Neuronal stem cell (in vitro differentiated cells): ENCODE data around the gene RPS19.

Source experiments
- DNase-seq: peaks from one replicate; pipeline ENCODE4 v3.0.0-alpha.2; 2013; ENCODE audit warnings: low spot score
- H2AFZ ChIP-seq: one replicate; pipeline ENCODE4 v1.6.1; 2013; ENCODE audit warnings: mild to moderate bottlenecking, low read length, inconsistent platforms
- H2AK5ac ChIP-seq: 2 replicates; pipeline ENCODE4 v1.6.1; 2013; ENCODE audit warnings: low read depth, mild to moderate bottlenecking, inconsistent platforms, low read length, moderate library complexity, mixed read lengths
- H2BK120ac ChIP-seq: 2 replicates; pipeline ENCODE4 v1.6.1; 2013; ENCODE audit warnings: low read depth, mild to moderate bottlenecking, inconsistent platforms, low read length, moderate library complexity, mixed read lengths
- H2BK12ac ChIP-seq: one replicate; pipeline ENCODE4 v1.6.1; 2013; ENCODE audit warnings: low read length, inconsistent platforms
- H2BK15ac ChIP-seq: 2 replicates; pipeline ENCODE4 v1.6.1; 2013; ENCODE audit warnings: mild to moderate bottlenecking, low read length, inconsistent platforms, mixed read lengths
- H2BK5ac ChIP-seq: one replicate; pipeline ENCODE4 v1.6.1; 2013; ENCODE audit warnings: inconsistent platforms, mild to moderate bottlenecking, low read length, moderate library complexity
- H3K14ac ChIP-seq: one replicate; pipeline ENCODE4 v1.6.1; 2013; ENCODE audit warnings: low read length, inconsistent platforms
- H3K18ac ChIP-seq: 2 replicates; pipeline ENCODE4 v1.6.1; 2013; ENCODE audit warnings: low read length, inconsistent platforms
- H3K23ac ChIP-seq: 2 replicates; pipeline ENCODE4 v1.6.1; 2013; ENCODE audit warnings: low read depth, mild to moderate bottlenecking, mixed read lengths, low read length, inconsistent platforms; ENCODE audit not compliant: poor library complexity
- H3K27ac ChIP-seq: replicated peaks from 3 replicates; pipeline ENCODE4 v1.5.1; 2013; ENCODE audit warnings: low read length, inconsistent platforms
- H3K27me3 ChIP-seq, 3 experiments: 2 replicates each; pipeline ENCODE4 v1.6.1; 2013; ENCODE audit warnings: low read length in 3 of 3, mild to moderate bottlenecking in 2 of 3, inconsistent platforms in 1 of 3, low read depth in 1 of 3, mixed read lengths in 1 of 3, moderate library complexity in 1 of 3; ENCODE audit not compliant: control insufficient read depth in 3 of 3, insufficient read depth in 3 of 3
- H3K36me3 ChIP-seq, 2 donors: replicated peaks in 1 of 2; 2 replicates each; pipeline ENCODE4 v1.6.1; 2013; ENCODE audit warnings: low read length in 2 of 2; ENCODE audit not compliant: control insufficient read depth in 2 of 2, insufficient read depth in 2 of 2
- H3K4ac ChIP-seq: 2 replicates; pipeline ENCODE4 v1.6.1; 2013; ENCODE audit warnings: inconsistent platforms, mild to moderate bottlenecking, low read length, moderate library complexity
- H3K4me1 ChIP-seq, 2 donors: 1 replicate in 1 of 2; 2 replicates in 1 of 2; pipeline ENCODE4 v1.6.1; 2013; ENCODE audit warnings: low read length in 2 of 2, low read depth in 1 of 2; ENCODE audit not compliant: control insufficient read depth in 2 of 2, insufficient read depth in 1 of 2
- H3K4me2 ChIP-seq: one replicate; pipeline ENCODE4 v1.6.1; 2013; ENCODE audit warnings: mild to moderate bottlenecking, low read length, inconsistent platforms; ENCODE audit not compliant: insufficient read depth, poor library complexity, severe bottlenecking
- H3K4me3 ChIP-seq, 2 donors: 2 replicates each; pipeline ENCODE4 v1.5.1; 2013; ENCODE audit warnings: low read length in 2 of 2, mild to moderate bottlenecking in 2 of 2, inconsistent platforms in 1 of 2, moderate library complexity in 1 of 2
- H3K79me1 ChIP-seq: one replicate; pipeline ENCODE4 v1.6.1; 2013; ENCODE audit warnings: low read depth, mild to moderate bottlenecking, inconsistent platforms, low read length, moderate library complexity
- H3K9ac ChIP-seq: one replicate; pipeline ENCODE4 v1.6.1; 2013; ENCODE audit warnings: mild to moderate bottlenecking, low read depth, low read length, inconsistent platforms; ENCODE audit not compliant: poor library complexity
- H3K9me3 ChIP-seq, 2 donors: replicated peaks in 1 of 2; 2 replicates each; pipeline versions ENCODE3 to v1.6.1; 2013; ENCODE audit warnings: low read length in 2 of 2, mild to moderate bottlenecking in 2 of 2, inconsistent platforms in 1 of 2, low read depth in 1 of 2, mixed read lengths in 1 of 2, moderate library complexity in 1 of 2; ENCODE audit not compliant: control insufficient read depth in 2 of 2, insufficient read depth in 1 of 2
- H4K8ac ChIP-seq: one replicate; pipeline ENCODE4 v1.6.1; 2013; ENCODE audit warnings: low read depth, mild to moderate bottlenecking, inconsistent platforms, low read length, moderate library complexity
- H4K91ac ChIP-seq: one replicate; pipeline ENCODE4 v1.6.1; 2013; ENCODE audit warnings: low read length, low read depth, mild to moderate bottlenecking, inconsistent platforms; ENCODE audit not compliant: poor library complexity
- WGBS, 2 donors: extraction: QIAGEN DNeasy Blood & Tissue Kit; methylation state at CpG; one replicate each; pipeline ENCODE4 v1.1.7; 2013; ENCODE audit warnings: missing lambda C conversion rate in 2 of 2, mixed read lengths in 1 of 2; ENCODE audit not compliant: insufficient read length in 2 of 2, insufficient replicate concordance in 1 of 2; ENCODE audit errors: extremely low coverage in 2 of 2; 5-methylcytosine and 5-hydroxymethylcytosine counted together

Gene RPS19

DNA sequence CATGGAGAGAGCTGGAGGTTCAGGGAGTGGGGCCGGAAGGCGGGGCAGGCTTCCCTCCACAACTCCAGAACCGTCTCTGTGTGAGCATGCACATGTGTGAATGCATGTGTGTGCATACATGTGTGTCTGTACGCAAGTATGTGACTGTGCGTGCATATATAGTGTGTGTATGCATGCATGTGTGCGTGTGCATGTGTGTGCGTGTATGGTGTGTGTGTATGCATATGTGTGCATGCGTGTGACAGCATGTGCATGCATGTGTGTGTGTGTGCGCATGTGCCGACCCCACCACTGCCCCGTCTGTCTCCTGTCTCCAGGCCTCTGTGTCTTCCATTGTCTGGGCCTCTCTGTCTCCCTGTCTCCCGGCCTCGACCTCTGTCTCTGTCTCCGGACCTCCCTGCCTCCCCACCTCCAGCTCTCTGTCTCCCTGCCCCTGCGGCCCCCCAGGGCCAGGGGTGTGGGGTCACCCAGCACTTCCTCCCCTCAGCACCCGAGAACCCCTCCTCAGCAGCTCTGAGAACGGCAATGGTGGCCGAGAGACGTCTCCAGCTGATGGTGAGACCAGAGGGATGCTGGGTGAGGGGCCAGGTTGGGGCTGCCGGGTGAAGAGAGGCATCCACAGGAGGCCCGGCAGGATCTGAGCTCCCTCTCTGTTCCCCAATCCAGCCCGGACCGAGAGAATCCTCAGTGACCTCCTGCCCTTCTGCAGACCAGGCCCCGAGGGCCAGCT, 45.4 kb downstream of the RPS19 start:
- peaks cover 2% of the 10 kb centered on the region for H3K79me1 ChIP-seq
- H2BK120ac ChIP-seq: no peak overlapping the region
- no peak overlapping the region for H2BK15ac ChIP-seq
- no CpG with 5 or more reads among the region's 24 CpGs for WGBS, 2 donors
- peak overlapping the region; percentile 80 for H3K23ac ChIP-seq
- no peak overlapping the region for H2AK5ac ChIP-seq
- no peak for DNase-seq
- H3K4ac ChIP-seq: no peak overlapping the region
- peaks cover 27 to 48% of the 10 kb centered on the region in 2 donors for H3K36me3 ChIP-seq
- no peak overlapping the region for H2BK12ac ChIP-seq
- peaks cover 0 to 8% (median 1%) of the 10 kb centered on the region in 3 experiments for H3K27me3 ChIP-seq
- peaks cover 0 to 2% of the 10 kb centered on the region in 2 donors for H3K9me3 ChIP-seq
- no peak overlapping the region for H3K18ac ChIP-seq
- H3K4me2 ChIP-seq: no peak overlapping the region
- H2BK5ac ChIP-seq: peak overlapping the region; percentile 75
- H2AFZ ChIP-seq: no peak overlapping the region
- H3K4me3 ChIP-seq: no peak overlapping the region
- peak overlapping the region; percentile 65 for H4K8ac ChIP-seq
- no peaks in the 10 kb centered on the region for H3K4me1 ChIP-seq
- H3K9ac ChIP-seq: peak overlapping the region; percentile 70
- no peak overlapping the region for H3K27ac ChIP-seq
- H4K91ac ChIP-seq: peak overlapping the region; percentile 85
- peak overlapping the region; percentile 56 for H3K14ac ChIP-seq

DNA sequence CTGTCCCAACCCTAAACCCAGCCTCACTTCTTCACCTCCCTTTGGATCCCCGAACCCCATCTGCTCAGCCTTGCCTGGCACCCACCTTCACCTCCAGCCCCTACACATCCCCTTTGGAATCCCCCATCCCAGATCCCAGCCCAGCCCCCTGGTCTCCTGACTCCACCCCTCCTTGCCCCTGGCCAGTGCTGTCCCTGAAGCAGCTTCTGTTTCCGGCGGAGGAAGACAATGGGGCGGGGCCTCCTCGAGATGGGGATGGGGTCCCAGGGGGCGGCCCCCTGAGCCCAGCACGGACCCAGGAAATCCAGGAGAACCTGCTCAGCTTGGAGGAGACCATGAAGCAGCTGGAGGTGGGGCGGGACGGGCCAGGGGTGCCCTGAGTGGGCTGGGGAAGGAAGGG, 46.2 kb downstream of the RPS19 start:
- Histone ChIP-seq H2BK5ac (peak overlapping the region; percentile 75), H2BK120ac (no peak overlapping the region), H3K4me2 (no peak overlapping the region), H3K23ac (peak overlapping the region; percentile 73), H3K18ac (no peak overlapping the region), H3K27ac (no peak overlapping the region), H3K36me3 (peaks cover 27 to 46% of the 10 kb centered on the region in 2 donors), H3K9me3 (peaks cover 0 to 2% of the 10 kb centered on the region in 2 donors), H3K9ac (no peak overlapping the region), H2AK5ac (no peak overlapping the region), H2BK15ac (no peak overlapping the region), H3K27me3 (peaks cover 3 to 16% (median 10%) of the 10 kb centered on the region in 3 experiments), H3K4me1 (no peaks in the 10 kb centered on the region), H4K8ac (no peak overlapping the region), H2AFZ (no peak overlapping the region), H3K14ac (no peak overlapping the region), H2BK12ac (no peak overlapping the region), H4K91ac (no peak overlapping the region), H3K4ac (no peak overlapping the region), H3K79me1 (peaks cover 2% of the 10 kb centered on the region), H3K4me3 (no peak overlapping the region)
- no peak for DNase-seq
- no CpG with 5 or more reads among the region's 9 CpGs for WGBS, 2 donors

DNA sequence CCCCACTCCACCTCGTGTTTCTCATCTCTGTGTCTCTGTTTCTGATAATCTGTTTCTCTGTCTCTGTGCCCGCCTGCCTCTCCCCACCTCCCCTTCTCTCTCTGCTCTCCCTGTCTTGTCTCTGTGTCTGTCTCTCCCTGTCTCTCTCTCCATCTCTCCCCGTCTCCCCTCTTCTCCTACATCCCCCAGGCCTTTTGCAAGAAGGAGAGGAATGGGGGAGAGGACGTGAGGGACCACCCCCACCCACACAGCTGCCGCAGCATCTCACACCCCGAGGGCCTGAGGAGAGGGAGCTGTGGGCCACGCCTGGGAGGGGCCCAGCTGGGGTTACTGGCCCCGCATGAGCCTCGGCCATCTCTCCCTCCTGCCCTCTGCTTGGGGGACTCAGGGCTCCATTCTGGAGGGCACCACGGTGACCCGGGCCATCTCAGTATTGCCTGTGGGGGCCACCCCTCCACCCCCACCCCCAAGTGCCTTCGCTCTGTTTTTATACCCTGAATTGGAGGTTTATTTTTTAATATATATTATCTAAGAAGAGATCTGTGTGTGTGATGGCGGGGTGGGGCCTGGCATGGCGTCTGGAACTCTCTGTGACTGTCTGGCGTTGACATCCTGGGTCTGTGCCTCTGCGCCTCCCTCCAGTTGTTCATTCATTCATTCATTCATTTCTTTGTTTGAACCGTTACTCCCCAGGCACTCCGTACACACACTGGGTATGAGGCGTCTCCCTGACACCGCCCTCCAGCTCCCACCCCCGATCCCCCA, 47.0 kb downstream of the RPS19 start:
- Histone ChIP-seq H3K23ac (peak overlapping the region; percentile 73), H4K91ac (no peak overlapping the region), H3K14ac (no peak overlapping the region), H3K4me1 (peaks cover 0 to under 1% of the 10 kb centered on the region in 2 donors), H2BK5ac (no peak overlapping the region), H2BK12ac (no peak overlapping the region), H2AFZ (no peak overlapping the region), H4K8ac (no peak overlapping the region), H3K18ac (no peak overlapping the region), H3K4me3 (no peak overlapping the region), H3K79me1 (peaks cover 2% of the 10 kb centered on the region), H3K27ac (no peak overlapping the region), H3K4ac (no peak overlapping the region), H3K27me3 (peaks cover 6 to 24% (median 18%) of the 10 kb centered on the region in 3 experiments), H3K4me2 (no peak overlapping the region), H2BK120ac (no peak overlapping the region), H3K9ac (no peak overlapping the region), H3K36me3 (peaks cover 22 to 38% of the 10 kb centered on the region in 2 donors), H3K9me3 (peaks cover 0 to 2% of the 10 kb centered on the region in 2 donors), H2AK5ac (no peak overlapping the region), H2BK15ac (no peak overlapping the region)
- no peak for DNase-seq
- WGBS, 2 donors: no CpG with 5 or more reads among the region's 21 CpGs

DNA sequence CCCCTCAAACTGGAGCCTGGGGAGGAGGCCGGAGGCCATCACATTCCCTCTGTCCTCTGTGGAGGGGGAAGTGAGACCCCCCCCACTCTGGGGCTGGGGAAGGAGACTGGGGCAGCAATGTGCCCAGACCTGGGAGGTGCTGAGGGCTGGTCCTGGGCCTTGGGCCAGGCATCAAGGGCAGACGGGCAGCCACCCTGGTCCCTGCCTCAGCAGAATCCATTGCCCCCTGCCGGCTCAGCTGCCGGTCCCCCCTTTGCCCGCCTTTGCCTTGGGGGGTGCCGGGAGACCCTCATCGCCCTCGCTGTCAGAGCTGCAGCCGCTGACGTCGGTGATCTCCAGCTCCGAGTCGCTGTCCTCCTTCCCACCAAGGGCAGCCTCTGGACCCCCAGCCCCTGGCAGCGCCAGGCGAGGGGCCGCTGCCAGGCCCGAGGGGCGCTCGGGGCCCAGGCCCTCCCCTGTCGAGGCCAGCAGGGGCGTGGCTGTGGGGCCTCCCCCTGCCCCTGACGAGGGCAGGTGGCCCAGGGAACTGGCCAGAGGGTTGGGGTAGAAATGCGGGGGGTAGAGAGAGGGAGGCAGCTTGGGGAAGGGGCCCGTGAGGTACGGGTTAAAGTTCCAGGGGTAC, 48.0 kb downstream of the RPS19 start:
- H3K36me3 ChIP-seq: peaks cover 16 to 27% of the 10 kb centered on the region in 2 donors
- H3K14ac ChIP-seq: no peak overlapping the region
- no peak overlapping the region for H2BK120ac ChIP-seq
- H3K18ac ChIP-seq: no peak overlapping the region
- H3K9ac ChIP-seq: peak overlapping the region; percentile 4
- H3K4me2 ChIP-seq: no peak overlapping the region
- DNase-seq: no peak
- H2BK5ac ChIP-seq: no peak overlapping the region
- H3K9me3 ChIP-seq: peaks cover 0 to 2% of the 10 kb centered on the region in 2 donors
- no CpG with 5 or more reads among the region's 25 CpGs for WGBS, 2 donors
- no peak overlapping the region for H3K27ac ChIP-seq
- H2BK12ac ChIP-seq: no peak overlapping the region
- H3K4me1 ChIP-seq: peaks cover 0 to 4% of the 10 kb centered on the region in 2 donors
- H2AFZ ChIP-seq: no peak overlapping the region
- peak overlapping the region; percentile 20 for H3K23ac ChIP-seq
- H2BK15ac ChIP-seq: no peak overlapping the region
- no peak overlapping the region for H4K8ac ChIP-seq
- H3K79me1 ChIP-seq: peaks cover 2% of the 10 kb centered on the region
- no peak overlapping the region for H3K4ac ChIP-seq
- no peak overlapping the region for H2AK5ac ChIP-seq
- peaks cover 14 to 34% (median 26%) of the 10 kb centered on the region in 3 experiments for H3K27me3 ChIP-seq
- no peak overlapping the region for H4K91ac ChIP-seq
- no peak overlapping the region for H3K4me3 ChIP-seq
